PC-9 (cell line): ENCODE results near the gene CCDC192. TPM values are rescaled to one million over a fixed set of nuclear protein-coding genes. Genes with fewer than 3 reads are reported as not detected.

Source experiments
- BruUV-seq: library from RNA; stranded (reverse); fragments of 400-500 nt; replicated peaks from 2 replicates; lab custom pipeline; 2021; lab: Mats Ljungman, UMichigan
- CTCF ChIA-PET: fragments of 300-600 bp; sonication (Branson Sonifier 250); formaldehyde crosslinking; loops from one replicate; lab custom pipeline; 2022; ENCODE audit warnings: antibody characterized with exemption; lab: Charles Lee
- POLR2A ChIA-PET: fragments of 300-600 bp; sonication (Branson Sonifier 250); formaldehyde crosslinking; loops from one replicate; lab custom pipeline; 2022; ENCODE audit warnings: antibody characterized with exemption; ENCODE audit not compliant: unreplicated experiment; lab: Charles Lee
- DNase-seq, 2 experiments: peaks; one replicate each; pipeline versions ENCODE4 v3.0.0 to v3.0.0-alpha.2; 2015 to 2022; ENCODE audit warnings: mixed read lengths in 1 of 2
- H2AFZ ChIP-seq: fragments of 200-600 bp; sonication (generic); 2 replicates; pipeline ENCODE4 v1.8.1; 2017; ENCODE audit warnings: antibody characterized with exemption
- H3F3A ChIP-seq: fragments of 200-600 bp; sonication (generic); 2 replicates; pipeline ENCODE4 v1.8.1; 2017; ENCODE audit warnings: antibody characterized with exemption, mild to moderate bottlenecking, low read depth; ENCODE audit not compliant: insufficient read depth
- H3K27ac ChIP-seq: fragments of 200-600 bp; sonication (generic); 2 replicates; pipeline ENCODE4 v1.6.1; 2016; ENCODE audit warnings: mixed run types
- H3K27me3 ChIP-seq: fragments of 200-600 bp; sonication (generic); 2 replicates; pipeline ENCODE4 v1.6.1; 2016; ENCODE audit warnings: low read depth, mixed run types; ENCODE audit not compliant: insufficient read depth
- H3K36me3 ChIP-seq: fragments of 200-600 bp; sonication (generic); 2 replicates; pipeline ENCODE4 v1.6.1; 2016; ENCODE audit warnings: low read depth, mixed run types
- H3K4me1 ChIP-seq: fragments of 200-600 bp; sonication (generic); replicated peaks from 2 replicates; pipeline ENCODE4 v1.6.1; 2016; ENCODE audit warnings: mixed run types; ENCODE audit not compliant: insufficient read depth
- H3K4me2 ChIP-seq: fragments of 200-600 bp; sonication (generic); 2 replicates; pipeline ENCODE4 v1.6.1; 2017; ENCODE audit warnings: mixed run types
- H3K4me3 ChIP-seq: fragments of 200-600 bp; sonication (generic); 2 replicates; pipeline ENCODE4 v1.6.1; 2016; ENCODE audit warnings: mixed run types
- H3K79me2 ChIP-seq: fragments of 200-600 bp; sonication (generic); 2 replicates; pipeline ENCODE4 v1.6.1; 2017; ENCODE audit warnings: low read depth, mixed run types
- H3K9me2 ChIP-seq: fragments of 200-600 bp; sonication (generic); 2 replicates; pipeline ENCODE4 v1.8.1; 2017; ENCODE audit warnings: mild to moderate bottlenecking; ENCODE audit not compliant: insufficient read depth
- H3K9me3 ChIP-seq: fragments of 200-600 bp; sonication (generic); 2 replicates; pipeline ENCODE4 v1.8.1; 2016; ENCODE audit warnings: low read depth; ENCODE audit not compliant: insufficient read depth
- H4K20me1 ChIP-seq: fragments of 200-600 bp; sonication (generic); 2 replicates; pipeline ENCODE4 v1.8.1; 2017; ENCODE audit not compliant: insufficient read depth
- EZH2 ChIP-seq: fragments of 200-600 bp; sonication (generic); IDR thresholded peaks from 2 replicates; pipeline ENCODE4 v1.8.0; 2017; ENCODE audit warnings: antibody characterized with exemption, low read depth
- intact Hi-C: fragments of 100-400 bp; cut with micrococcal nuclease; formaldehyde crosslinking; loops from one replicate; pipeline ENCODE4 v1.10.0; 2022; ENCODE audit not compliant: unreplicated experiment
- total RNA-seq: library from RNA; stranded (reverse); gene quantifications from 2 replicates; pipeline ENCODE4 v1.2.3, GENCODE V29; 2021
- TF ChIP-seq, protein P1 (sequence below): fragments of 200-600 bp; sonication (generic); conservative IDR thresholded peaks from 2 replicates; pipeline ENCODE4 v1.6.1; 2017; ENCODE audit warnings: mixed run types, antibody characterized with exemption, mild to moderate bottlenecking, moderate library complexity

Gene CCDC192
- total RNA-seq, 1 experiment from 2014 or later: not detected

DNA sequence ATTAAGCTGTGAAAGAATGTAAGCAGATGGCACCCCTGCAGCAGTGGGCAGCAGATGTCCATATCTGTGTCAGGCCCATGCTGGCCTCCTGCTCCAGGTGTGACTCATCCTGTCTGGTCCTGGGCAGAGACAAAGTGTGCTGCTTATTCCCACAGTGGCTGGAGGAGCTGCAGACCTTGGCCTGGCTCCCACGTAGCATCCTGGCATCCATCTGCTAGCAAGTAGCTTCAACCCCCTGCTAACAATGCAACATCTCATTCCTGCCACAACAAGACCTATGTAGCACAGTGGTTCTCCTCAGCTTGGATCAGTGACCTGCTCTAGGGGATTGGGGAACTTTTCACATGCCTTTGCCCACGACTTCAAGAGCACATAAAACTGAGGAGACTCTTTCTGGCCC lies 254.0 kb downstream of the CCDC192 start:
- BruUV-seq: no TSS peak
- H3K27me3 ChIP-seq: no peaks in the 10 kb centered on the region
- CTCF ChIA-PET: no interaction called here
- H3K36me3 ChIP-seq: no peaks in the 10 kb centered on the region
- no peak for TF ChIP-seq EZH2
- TF ChIP-seq, protein P1, sequence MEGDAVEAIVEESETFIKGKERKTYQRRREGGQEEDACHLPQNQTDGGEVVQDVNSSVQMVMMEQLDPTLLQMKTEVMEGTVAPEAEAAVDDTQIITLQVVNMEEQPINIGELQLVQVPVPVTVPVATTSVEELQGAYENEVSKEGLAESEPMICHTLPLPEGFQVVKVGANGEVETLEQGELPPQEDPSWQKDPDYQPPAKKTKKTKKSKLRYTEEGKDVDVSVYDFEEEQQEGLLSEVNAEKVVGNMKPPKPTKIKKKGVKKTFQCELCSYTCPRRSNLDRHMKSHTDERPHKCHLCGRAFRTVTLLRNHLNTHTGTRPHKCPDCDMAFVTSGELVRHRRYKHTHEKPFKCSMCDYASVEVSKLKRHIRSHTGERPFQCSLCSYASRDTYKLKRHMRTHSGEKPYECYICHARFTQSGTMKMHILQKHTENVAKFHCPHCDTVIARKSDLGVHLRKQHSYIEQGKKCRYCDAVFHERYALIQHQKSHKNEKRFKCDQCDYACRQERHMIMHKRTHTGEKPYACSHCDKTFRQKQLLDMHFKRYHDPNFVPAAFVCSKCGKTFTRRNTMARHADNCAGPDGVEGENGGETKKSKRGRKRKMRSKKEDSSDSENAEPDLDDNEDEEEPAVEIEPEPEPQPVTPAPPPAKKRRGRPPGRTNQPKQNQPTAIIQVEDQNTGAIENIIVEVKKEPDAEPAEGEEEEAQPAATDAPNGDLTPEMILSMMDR: no peak
- no peak overlapping the region for H3K27ac ChIP-seq
- peaks cover 39% of the 10 kb centered on the region for H3K4me1 ChIP-seq
- DNase-seq: no peak
- no peaks in the 10 kb centered on the region for H3K9me3 ChIP-seq
- H4K20me1 ChIP-seq: no peaks in the 10 kb centered on the region
- no peaks in the 10 kb centered on the region for H3K79me2 ChIP-seq
- no peaks in the 10 kb centered on the region; the same call in 1 of the 2 replicates for H3F3A ChIP-seq
- H3K4me3 ChIP-seq: no peak overlapping the region
- H3K4me2 ChIP-seq: no peak overlapping the region
- intact Hi-C loops: no loop called here
- no peak overlapping the region for H2AFZ ChIP-seq
- POLR2A ChIA-PET: interaction anchor here (0.6 kb wide), 2 partner anchors 128 to 197 kb away, joined by 3 to 12 read pairs; no protein-coding TSS in a partner anchor
- H3K9me2 ChIP-seq: no peaks in the 10 kb centered on the region

DNA sequence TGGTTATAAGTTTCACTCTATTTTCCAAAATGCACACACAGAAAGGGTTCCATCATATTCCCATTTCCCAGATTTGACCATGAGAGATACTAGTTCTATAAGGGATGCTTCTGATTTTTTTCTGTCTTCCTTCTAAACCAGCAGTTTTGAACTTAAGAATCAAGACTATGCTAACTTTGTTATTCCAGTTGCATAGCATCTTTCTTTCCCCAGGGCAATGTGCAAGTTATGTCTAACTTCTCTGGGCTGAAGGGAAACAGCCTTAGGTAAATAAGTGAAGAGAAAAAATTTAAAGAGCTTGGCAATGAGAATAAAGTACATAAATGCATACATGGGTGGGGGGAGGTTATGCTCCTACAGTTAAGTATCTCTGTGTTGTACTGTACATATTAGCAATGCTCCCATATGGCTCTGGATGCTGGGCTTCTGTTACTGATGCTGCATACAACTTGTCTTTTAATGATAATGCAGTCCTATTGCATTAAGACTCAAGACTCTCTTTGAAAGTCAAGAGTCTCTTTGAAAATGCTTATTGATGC lies 254.6 kb downstream of the CCDC192 start:
- no TSS peak for BruUV-seq
- H4K20me1 ChIP-seq: no peaks in the 10 kb centered on the region
- intact Hi-C loops: no loop called here
- no peak overlapping the region for H3K27ac ChIP-seq
- ChIA-PET POLR2A (interaction anchor here (0.6 kb wide), 2 partner anchors 127 to 198 kb away, joined by 3 to 12 read pairs; no protein-coding TSS in a partner anchor), CTCF (no interaction called here)
- H3K4me2 ChIP-seq: no peak overlapping the region
- H3K9me2 ChIP-seq: no peaks in the 10 kb centered on the region
- no peak overlapping the region for H2AFZ ChIP-seq
- DNase-seq: no peak
- H3K4me3 ChIP-seq: no peak overlapping the region
- no peaks in the 10 kb centered on the region; the same call in 1 of the 2 replicates for H3F3A ChIP-seq
- H3K79me2 ChIP-seq: no peaks in the 10 kb centered on the region
- no peaks in the 10 kb centered on the region for H3K27me3 ChIP-seq
- peaks cover 39% of the 10 kb centered on the region for H3K4me1 ChIP-seq
- no peaks in the 10 kb centered on the region for H3K36me3 ChIP-seq
- H3K9me3 ChIP-seq: no peaks in the 10 kb centered on the region
- TF ChIP-seq EZH2: no peak
- TF ChIP-seq, protein P1: no peak

DNA sequence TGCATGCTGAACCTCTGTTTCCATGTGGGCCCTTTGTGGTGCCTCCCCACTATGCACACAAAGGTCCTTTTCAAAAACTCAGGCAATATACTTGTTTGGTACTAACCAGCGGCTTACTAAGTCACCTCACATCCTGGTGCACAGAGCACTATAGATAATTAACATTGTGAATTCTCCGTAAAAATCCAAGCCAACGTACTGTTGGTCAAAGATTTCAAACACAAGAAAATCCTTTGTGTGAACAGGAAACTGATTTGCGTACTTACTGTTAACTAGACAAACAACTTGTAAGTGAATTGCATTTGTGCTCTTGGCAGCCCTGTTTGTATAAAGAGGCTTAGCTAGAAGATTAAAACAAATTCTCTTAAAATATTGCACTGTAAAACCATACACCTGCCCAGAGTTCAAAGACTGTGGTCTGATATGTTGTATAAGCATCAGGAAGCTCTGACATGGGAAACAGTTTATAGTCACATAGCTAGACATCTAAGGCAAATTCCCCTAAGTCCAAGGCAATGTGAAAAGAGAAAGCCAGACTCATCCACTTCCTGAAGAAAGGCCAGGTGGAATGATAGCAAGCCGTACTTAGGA lies 255.3 kb downstream of the CCDC192 start:
- Histone ChIP-seq H3F3A (no peaks in the 10 kb centered on the region; the same call in 1 of the 2 replicates), H4K20me1 (no peaks in the 10 kb centered on the region), H2AFZ (no peak overlapping the region), H3K36me3 (no peaks in the 10 kb centered on the region), H3K27me3 (no peaks in the 10 kb centered on the region), H3K9me3 (no peaks in the 10 kb centered on the region), H3K4me2 (0 out of 2 replicates have a peak overlapping the region, but pooled peaks have one; percentile 29), H3K9me2 (no peaks in the 10 kb centered on the region), H3K79me2 (no peaks in the 10 kb centered on the region), H3K27ac (peak overlapping the region; percentile 6), H3K4me3 (no peak overlapping the region), H3K4me1 (peaks cover 39% of the 10 kb centered on the region)
- no peak for DNase-seq
- CTCF ChIA-PET: interaction anchor here (0.9 kb wide), 1 partner anchor 83 kb away, joined by 7 read pairs; no protein-coding TSS in a partner anchor
- POLR2A ChIA-PET: no interaction called here
- no TSS peak for BruUV-seq
- intact Hi-C loops: no loop called here
- TF ChIP-seq, protein P1: no peak
- no peak for TF ChIP-seq EZH2
